AML-193 (cell line): ENCODE data around the gene TEN1.
"Not testable (repeated sequence)": the region's sequence is repeated elsewhere in the genome, so short reads cannot be mapped to it uniquely, and the experiment has no call there.

Experiments used
- DNase-seq, 2 experiments: peaks; one replicate each; lab custom pipeline; 2025; lab: John Stamatoyannopoulos, UW

Gene TEN1

GRCh38 chr17:76025294-76025693 lies 46.3 kb downstream of the TEN1 start:
- DNase-seq, result no peak

GRCh38 chr17:76026714-76027158 lies 47.7 kb downstream of the TEN1 start:
- DNase-seq, result no peak

GRCh38 chr17:76027159-76027839 lies 48.3 kb downstream of the TEN1 start, which contains the start of gene EVPL:
Gene EVPL, minus strand, starts transcription at chr17:76027306. Its CDS starts 108 bp downstream, at chr17:76027198.
- DNase-seq, result no peak

GRCh38 chr17:76032073-76032779 lies 53.2 kb downstream of the TEN1 start:
- no peak for DNase-seq

GRCh38 chr17:76032780-76033108 lies 53.7 kb downstream of the TEN1 start:
- DNase-seq, result no peak

GRCh38 chr17:76033139-76033538 lies 54.1 kb downstream of the TEN1 start:
- DNase-seq, result no peak

GRCh38 chr17:76034428-76035350 lies 55.6 kb downstream of the TEN1 start:
- no peak for DNase-seq

- no peak for DNase-seq
Measured at GRCh38 chr17:76036497-76037261, 57.6 kb downstream of the TEN1 start.

GRCh38 chr17:76038050-76038449 lies 59.0 kb downstream of the TEN1 start:
- DNase-seq, result no peak

- DNase-seq, result no peak
Measured at GRCh38 chr17:76039121-76039520, 60.1 kb downstream of the TEN1 start.

GRCh38 chr17:76040376-76040775 lies 61.3 kb downstream of the TEN1 start:
- no peak for DNase-seq

- not testable (repeated sequence) for DNase-seq
Measured at GRCh38 chr17:76042868-76043267, 63.8 kb downstream of the TEN1 start.

- not testable (repeated sequence) for DNase-seq
Measured at GRCh38 chr17:76044475-76045007, 65.5 kb downstream of the TEN1 start.

GRCh38 chr17:76046064-76046463 lies 67.0 kb downstream of the TEN1 start:
- no peak for DNase-seq

- no peak for DNase-seq
Measured at GRCh38 chr17:76048025-76048605, 69.1 kb downstream of the TEN1 start.

- DNase-seq, result no peak
Measured at GRCh38 chr17:76048711-76049110, 69.7 kb downstream of the TEN1 start.

- DNase-seq, result no peak
Measured at GRCh38 chr17:76049239-76049638, 70.2 kb downstream of the TEN1 start.

- no peak for DNase-seq
Measured at GRCh38 chr17:76049836-76050537, 70.9 kb downstream of the TEN1 start.
